HG03565 (cell line): ENCODE data around the gene B3GAT2.
A peak's percentile ranks its signal among the peaks of the same experiment; 100 is the strongest.

ENCODE experiments used
- ATAC-seq: cut with Tn5 transposase; IDR thresholded peaks from one replicate; pipeline ENCODE4 v1.9.1; 2021; ENCODE audit warnings: mild to moderate bottlenecking, moderate library complexity; ENCODE audit not compliant: unreplicated experiment

The B3GAT2 gene

DNA sequence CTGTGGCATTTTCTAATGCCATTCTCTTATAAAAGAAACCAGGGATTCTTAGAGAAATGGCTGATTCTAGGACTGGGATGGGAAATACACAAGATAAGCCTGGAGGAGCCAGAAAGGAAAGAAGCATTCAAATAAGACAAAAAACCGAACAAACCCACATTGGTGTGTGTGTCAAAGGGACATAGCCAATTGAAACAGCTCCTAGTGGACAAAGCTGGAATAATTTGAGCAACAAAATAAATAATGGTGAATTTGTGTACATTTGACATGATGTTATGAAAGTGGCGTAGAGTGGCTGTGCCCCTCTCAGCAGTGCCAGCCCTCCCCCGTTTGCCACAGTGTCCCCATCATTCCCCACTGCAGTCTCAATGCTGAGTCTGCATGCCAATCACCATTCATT is 55.5 kb downstream of the B3GAT2 start:
- no peak for ATAC-seq

DNA sequence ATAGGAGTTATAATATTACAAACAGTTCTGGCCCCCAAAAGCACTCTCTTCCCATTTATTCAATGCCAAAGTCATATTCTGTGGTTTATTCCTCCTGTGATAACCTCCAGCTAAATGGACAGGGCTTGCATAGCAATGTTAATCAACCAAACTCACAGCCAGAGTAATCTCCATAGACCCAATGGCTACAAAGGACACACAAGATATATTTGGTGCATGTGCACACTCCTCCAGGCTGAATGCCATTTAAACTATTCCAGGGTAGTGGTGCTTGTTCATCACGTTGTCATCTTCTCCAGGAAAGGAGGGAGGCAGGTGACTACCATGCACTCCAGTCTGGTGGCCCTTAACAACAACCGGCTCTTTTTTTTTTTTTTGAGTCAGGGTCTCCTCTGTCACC is 56.8 kb downstream of the B3GAT2 start:
- no peak for ATAC-seq

DNA sequence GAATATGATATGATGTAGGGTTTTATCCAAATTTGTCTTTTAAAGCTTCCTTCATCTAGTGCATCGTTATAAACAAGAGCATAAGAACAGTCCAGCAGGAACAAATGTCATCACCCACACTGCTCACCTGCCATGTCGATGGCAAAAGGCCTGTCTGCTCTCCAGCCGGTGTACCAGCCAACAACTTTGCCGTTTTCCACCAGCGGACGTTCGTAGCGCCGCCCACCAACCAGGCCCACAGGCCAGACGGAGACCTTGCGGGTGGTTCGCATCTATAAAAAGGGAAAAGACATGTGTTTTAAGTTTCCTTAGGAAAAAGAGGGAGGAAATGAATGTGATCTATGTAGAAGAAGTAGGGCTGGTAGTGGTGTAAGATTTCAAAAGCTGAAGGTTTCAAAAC is 62.9 kb downstream of the B3GAT2 start:
- no peak for ATAC-seq

DNA sequence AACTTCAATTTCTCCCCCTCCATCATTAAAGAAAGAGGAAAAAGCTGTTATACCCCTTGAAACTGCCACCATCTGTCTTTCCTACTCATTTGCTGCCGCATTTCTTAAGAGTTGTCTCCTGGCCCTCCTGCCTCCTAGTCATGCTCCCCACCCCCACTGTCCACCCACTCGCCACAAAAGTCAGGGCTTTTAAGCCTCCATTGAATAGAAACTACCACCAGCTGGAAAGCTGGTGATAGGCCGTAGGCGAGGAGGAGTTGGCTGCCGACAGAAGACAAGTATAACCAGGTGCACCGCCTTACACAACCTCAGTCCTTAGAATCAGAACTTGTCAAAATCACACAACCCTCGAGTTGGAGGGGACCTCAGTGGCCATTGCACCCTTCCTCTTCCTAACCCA is 67.6 kb downstream of the B3GAT2 start:
- no peak for ATAC-seq

DNA sequence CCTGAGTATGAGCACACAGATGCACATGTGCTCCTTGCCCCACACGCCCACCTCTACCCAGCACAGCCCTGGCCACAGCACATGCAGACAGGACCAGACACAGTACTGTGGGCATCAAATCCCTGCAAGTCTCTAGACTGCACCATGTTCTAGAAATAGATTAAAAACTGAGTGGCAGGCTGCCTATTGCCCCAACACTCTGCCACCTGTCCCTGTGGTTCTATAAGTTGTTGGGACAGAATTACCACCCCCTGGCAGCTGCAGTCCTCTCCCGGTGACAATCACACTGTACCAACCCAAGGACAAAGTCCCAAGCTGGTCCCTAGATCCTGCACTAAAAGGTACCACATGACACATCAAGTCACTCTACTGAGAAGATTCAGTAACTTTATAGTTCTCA is 70.2 kb downstream of the B3GAT2 start:
- no peak for ATAC-seq

DNA sequence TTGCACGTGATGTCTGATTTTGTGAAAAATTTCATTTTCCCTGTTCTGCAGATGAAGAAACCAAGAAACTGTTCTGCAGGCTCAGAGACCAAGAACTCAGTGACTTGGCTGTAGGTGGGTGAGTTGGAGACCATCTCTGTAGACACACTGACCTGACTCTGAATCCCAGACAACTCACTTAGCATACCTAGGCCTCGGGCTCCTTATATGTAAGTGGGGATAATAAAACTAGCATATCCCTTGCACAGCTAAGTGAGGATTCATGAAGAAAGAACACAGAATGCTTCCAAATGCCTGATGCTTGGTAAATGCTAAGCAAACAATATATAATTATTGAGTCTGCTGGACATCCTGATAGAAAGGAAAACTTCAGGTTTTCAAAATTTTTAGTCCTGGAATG is 70.8 kb downstream of the B3GAT2 start:
- no peak for ATAC-seq

DNA sequence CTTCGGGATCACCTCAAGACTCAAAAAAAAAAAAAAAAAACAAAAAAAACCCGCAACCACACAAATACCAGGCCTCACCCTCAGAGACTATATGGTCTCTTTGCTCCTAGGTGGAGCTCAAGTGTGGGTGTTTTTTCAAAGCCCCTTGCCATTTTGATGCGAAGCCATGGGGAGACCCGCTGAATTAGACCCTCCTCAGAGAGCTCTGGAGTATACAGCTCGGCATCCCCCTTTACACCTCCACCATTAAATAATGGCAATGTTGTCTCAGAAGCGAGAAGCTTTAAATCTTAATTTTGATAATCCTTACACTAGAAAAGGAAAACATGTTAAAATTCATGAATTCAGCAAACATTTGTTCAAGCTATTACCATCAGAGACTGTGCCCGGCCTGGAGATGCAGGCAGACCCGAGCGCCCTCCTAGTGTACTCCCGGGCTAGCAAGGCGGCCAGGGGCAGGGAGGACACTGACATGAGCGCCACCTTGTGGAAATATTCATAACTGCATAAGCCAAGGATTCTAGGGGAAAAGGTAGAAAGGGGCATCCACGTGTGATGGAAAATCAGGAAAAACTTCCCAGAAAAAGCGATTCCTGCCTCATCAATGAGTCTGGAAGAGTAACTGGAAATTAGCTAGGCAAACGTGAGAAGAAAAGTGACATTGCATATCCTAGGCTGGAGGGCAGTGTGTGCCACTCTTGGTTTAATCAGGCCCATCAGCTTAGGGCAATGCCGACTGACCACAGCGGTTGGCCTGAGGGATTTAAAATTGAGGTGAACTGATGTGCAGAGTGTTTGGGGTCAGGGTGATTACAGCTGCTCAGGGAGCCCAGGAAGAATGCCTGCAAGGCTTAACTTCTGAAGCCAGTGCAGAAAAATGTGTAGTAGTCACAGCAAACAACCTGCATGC is 72.5 kb downstream of the B3GAT2 start:
- ATAC-seq, result peak; percentile 56

DNA sequence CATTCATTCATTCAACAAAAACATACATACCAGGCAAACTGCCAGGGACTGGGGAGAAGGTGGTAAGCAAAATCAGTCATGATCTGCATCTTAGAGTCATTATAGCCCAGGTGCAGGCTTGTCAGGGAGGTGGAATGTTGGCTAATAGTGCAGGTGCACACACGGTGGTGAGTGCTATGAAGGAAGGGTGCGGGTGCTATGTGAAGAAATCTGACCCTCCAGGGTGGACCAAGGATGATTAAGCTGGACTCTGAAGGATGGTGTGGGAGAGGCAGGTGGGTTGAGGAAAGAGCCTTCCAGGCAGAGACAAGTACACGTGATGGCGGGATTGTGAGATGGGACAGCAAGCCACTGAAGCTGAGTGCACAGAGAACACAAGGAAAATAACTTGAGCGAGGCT is 77.4 kb downstream of the B3GAT2 start:
- ATAC-seq, result no peak

DNA sequence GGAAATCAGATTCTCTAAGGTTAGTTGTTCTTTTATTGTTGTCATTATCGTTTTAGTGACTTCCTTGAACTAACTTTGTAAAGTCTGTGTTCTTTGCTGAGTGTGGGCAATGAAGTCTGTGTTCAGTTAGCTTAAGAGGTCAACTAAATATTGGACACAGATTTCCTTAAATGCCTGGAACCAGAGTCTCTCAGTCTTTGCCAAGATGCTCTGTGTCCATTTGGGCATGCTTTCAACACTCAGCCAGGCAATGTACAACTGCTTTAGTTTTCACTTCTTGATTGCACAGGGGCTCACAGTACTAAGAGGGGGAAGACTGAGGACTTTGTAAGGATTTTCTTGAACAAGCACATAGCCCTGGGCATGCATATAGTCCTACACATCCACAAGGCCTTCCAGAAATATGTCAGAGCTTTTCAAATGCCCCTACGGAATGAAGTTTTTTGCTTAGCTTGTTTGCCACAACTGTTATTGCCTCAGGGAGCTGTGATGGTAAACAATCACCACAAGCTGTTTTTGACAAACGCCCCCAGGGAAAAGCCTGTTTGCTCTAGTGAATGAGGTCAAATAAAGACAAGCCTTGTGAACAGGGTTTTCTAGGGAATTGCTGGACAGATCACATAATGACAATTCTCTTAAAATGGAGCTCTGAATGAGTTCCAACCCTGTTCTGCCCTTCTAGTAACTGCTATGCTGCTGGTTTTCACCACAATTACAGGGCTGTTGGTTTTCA is 82.5 kb downstream of the B3GAT2 start:
- no peak for ATAC-seq

DNA sequence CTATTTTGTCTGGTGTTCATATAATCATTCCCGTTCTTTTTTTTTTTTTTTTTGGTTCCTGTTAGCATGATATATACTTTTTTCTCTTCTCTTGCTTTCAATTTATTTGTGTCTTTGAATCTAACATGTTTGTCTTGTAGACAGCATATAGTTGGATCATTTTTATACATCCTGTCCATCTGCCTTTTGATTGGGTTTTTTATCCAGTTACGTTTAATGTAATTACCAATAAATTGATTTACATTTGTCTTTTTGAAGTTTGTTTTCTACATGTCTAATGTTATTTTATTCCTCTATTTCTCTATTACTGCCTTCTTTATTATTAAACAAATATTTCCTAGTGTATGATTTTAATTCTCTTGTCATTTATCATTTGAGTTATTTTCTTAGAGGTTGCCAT is 84.4 kb downstream of the B3GAT2 start:
- ATAC-seq, result no peak

DNA sequence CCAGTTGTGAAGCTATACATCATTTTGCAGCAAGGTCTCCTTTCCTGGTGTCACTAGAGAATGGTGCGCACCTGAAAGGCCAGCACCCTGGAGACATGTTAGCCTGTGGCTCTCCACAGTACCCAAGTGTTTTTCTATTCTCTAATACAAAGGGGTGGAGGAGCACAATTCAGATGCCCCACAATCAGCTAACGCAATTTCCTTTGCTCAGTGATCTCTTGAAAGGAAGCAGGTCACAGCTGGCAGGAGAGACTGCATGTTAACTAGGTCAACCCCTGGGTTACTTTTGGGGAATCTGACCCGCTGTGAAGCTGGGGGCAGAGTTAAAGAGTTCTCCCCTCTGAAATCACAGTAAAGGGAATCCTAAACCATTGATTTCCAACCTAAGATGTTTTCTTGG is 92.5 kb downstream of the B3GAT2 start:
- no peak for ATAC-seq

DNA sequence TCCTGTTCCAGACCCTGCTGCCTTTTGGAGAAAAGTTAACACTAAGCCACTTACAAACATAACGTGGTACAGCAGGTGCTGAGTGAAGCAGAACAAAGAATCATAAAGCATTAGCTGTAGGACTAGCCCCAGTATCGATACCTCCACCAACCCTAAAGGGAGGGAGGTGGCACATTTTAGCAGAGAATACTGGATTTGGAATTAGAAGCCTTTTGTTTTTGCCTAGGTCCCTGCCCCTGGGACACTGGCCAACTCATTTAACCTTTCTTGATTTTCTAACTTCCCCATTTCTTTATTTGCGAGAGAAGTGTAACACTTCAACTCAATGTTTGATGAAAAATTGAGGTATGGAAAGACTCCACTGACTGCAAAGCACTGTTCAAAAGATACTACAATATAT is 93.5 kb downstream of the B3GAT2 start:
- no peak for ATAC-seq

DNA sequence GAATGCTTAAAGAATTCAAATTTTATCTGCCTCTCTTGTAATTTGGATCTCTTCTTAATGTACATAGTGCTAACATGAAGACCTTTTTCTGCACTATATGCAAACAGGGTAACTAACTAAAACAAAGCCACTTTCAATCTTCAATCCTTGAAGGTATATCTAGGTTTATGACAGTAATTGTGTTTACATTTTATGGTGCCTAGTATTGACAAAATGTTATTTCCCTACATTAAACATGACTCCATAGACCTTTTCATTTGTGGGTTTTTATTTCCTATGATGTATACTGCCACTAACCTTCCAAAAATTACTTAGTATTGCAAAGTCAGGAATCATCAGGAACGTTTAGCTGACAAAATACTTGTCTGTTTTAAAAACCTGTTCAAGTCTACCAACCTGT is 95.9 kb downstream of the B3GAT2 start:
- no peak for ATAC-seq

DNA sequence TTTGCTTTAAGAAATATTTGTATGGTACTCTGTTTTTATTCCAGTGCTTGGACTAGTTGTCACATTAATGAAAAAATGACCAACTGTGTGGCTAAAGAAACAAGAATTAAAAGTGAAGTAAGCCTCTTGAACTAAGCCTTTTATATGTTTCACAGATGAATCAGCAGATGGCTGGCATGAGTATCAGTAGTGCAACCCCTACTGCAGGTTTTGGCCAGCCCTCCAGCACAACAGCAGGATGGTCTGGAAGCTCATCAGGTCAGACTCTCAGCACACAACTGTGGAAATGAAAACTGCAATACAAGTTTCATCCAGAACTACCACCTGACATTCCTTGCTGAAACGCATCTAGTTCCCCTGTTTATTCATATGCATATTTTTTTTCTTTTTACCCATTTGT is 96.8 kb downstream of the B3GAT2 start:
- no peak for ATAC-seq

DNA sequence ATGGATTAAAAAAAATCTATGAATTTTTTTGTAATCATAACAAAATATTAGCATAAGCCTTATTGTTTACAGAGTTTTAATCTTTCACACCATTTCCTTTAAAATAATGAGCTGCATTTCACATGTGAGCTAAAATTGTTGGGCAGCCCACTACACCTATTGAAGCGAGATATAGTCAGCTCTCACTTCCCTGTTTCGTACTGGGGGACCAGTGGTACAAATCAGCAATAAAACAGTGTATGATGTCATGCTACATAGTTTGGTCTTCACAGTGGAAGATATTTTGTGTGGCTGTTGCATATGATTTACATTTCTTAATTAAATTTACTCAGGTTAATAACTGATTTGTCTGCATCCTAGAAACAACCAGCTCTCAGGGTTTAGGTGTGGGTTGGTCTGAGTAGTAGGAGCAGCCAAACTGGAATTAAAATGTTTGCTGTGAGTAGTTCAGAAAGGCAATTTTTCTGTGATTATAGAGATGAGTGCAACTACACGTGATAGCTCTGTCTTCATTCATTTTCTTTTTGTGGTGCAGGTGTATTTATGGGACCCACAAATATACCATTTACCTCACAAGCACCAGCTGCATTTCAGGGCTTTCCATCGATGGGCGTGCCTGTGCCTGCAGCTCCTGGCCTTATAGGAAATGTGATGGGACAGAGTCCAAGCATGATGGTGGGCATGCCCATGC is 99.3 kb downstream of the B3GAT2 start:
- ATAC-seq, result peak; percentile 100

DNA sequence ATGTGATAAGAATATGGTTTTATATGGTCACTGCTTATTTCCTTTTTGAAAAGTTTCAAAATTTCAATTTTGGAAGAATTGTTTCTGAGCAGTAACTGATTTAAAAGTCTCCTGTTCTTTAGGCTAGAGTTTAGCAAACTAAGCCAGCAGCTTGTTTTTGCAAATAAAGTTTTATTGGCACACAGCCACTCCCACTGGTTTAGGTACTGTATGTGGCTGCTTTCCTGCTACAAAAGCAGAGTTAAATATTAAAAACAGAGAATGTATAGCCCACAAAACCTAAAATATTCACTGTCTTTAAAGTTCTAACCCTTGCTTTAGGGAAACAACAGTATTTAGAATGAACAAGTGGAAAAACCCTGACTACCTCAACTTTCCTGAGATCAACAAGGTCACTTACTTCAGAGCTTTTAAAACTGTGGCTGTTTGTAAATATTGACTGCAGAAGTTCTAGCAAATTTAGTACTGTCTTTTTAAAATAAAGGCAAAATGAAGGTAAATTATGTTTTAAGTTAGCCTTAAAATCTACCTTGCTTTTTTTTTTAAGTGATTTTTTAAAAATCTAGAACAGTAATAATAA is 104.1 kb downstream of the B3GAT2 start:
- no peak for ATAC-seq

DNA sequence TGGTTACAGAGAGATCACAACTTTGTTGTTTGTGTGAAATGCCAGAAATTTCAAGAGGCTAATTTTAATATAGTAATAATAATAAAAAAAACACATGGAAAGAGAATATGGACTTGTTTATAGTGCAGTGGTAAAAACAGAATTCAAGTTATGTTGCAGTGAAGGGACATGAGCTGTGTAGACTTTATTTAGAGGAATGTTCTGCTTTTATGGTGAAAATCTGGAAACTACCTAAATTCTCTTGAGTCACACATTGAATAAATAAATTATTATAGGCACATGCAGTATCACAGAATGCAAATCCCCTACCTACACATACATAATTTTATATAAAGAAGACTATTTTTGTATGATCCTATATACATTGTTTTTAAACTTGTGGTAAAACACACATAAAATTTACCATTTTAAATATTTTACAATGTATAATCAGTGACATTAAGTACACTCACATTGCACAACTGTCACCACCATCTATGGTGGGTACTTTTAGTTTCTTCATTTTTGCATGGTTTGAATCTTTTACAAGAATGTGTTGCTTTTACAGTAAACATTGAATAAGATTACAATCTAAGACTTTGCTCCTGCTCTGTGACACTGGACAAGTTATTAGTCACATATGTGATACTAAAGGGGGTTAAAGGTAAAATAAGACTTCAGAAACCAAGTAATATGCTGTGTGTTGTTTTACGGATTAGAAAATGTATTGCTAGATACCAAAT is 107.4 kb downstream of the B3GAT2 start:
- no peak for ATAC-seq

DNA sequence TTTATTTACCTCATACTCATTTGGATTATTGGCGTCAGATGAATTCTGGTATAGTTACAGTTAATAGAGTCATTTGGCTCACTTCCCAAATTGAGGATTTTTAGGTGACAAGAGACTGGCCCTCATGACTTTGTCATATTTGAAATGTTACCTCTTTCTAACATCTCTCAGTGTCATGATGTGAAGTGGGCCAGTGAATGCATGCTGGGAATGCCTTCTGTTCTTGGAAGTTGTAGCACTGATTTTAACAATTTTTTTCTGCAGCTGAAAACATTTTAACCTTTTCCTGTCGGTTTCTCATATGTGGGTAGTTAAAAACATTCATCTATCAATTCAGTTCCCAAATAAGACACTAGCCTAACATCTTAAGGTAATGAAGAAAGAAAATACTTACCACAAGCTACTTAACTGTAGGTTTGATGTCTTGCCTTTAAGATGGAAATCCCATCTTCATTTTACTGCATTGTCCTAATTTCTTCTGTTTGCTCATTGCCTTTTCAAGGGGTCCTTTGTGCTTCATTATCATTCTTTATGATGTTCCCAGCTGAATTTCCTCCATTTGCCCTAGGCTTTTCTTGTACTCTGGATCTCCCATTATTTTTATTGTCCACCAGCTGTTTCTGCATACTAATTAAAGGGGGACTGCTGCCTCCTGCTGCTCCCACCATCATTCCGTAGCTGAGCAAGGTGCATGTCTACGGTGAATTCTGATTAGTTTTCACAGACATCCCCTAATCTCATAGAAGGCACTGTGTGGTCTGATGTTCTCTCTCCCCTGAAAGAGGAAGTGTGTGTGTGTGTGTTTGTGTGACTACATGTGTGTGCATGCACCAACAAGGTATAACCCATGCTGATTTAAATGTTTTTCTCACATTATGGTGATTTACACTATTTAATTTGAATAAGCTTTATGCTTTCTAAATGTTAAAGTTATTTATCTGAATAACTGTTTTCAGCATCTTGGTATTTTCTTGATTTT is 109.5 kb downstream of the B3GAT2 start:
- no peak for ATAC-seq

DNA sequence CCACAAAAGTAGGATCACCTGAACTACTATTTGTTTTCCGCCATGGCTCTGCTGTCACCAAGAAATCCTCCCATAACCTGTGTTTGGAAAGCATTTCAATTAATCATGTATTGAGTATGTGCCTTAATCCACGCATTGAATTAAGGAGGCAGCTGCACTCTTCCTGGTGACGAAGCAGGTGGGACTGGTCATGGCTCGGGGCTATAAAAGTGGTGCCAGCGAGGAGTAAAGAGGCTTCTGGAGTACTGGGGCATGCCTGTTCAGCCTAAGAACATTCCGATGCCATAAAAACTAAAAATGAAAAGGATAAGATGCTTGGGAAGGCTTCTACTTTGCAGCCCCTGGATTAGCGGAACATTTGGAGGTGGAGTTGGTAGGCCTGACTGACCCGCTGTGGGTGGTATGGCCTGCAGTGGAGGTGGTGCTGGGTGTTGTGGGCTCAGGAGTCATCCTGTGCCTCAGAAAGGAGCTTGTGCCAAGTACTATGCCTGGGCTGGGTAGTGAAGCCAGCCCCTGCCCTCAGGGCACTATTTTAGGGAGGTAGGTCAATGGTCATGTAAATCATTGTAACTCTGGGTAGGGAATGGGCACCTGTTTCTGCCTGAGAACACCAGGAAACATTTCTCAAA is 110.5 kb downstream of the B3GAT2 start:
- ATAC-seq, result no peak
